WTC11 (cell line): ENCODE data around the gene S100PBP. TPM values are rescaled to one million over a fixed set of nuclear protein-coding genes. Genes with fewer than 3 reads are reported as not detected.

Experiments used
- ATAC-seq: fragments of 200-7000 bp; cut with Tn5 transposase; 2 replicates; pipeline ENCODE4 v1.10.0; 2021; ENCODE audit warnings: mild to moderate bottlenecking, moderate library complexity
- CTCF ChIA-PET: fragments of 300-600 bp; sonication (Branson Sonifier 250); formaldehyde crosslinking; loops from one replicate; lab custom pipeline; 2021; ENCODE audit warnings: antibody characterized with exemption; lab: Charles Lee
- POLR2A ChIA-PET: fragments of 350-600 bp; sonication (Branson Sonifier 250); formaldehyde crosslinking; loops from one replicate; lab custom pipeline; 2021; ENCODE audit warnings: antibody characterized with exemption; lab: Charles Lee
- DNase-seq: peaks from one replicate; pipeline ENCODE4 v3.0.0; 2021; ENCODE audit warnings: low spot score
- H3K27ac Mint-ChIP-seq: 2 replicates; pipeline ENCODE4 v1.8.0; 2021; ENCODE audit warnings: mixed read lengths
- H3K27me3 Mint-ChIP-seq: 2 replicates; pipeline ENCODE4 v1.8.0; 2021; ENCODE audit warnings: low read depth, mild to moderate bottlenecking, moderate library complexity, mixed read lengths
- H3K36me3 Mint-ChIP-seq: 2 replicates; pipeline ENCODE4 v1.8.0; 2021; ENCODE audit warnings: mixed read lengths
- H3K4me1 Mint-ChIP-seq: 2 replicates; pipeline ENCODE4 v1.8.0; 2022; ENCODE audit warnings: mixed read lengths
- H3K4me3 Mint-ChIP-seq: 2 replicates; pipeline ENCODE4 v1.8.0; 2021; ENCODE audit warnings: mild to moderate bottlenecking, moderate library complexity, mixed read lengths
- H3K9me3 Mint-ChIP-seq: 2 replicates; pipeline ENCODE4 v1.8.0; 2021; ENCODE audit warnings: mixed read lengths
- ATF1 ChIP-seq: sonication (generic); formaldehyde crosslinking; IDR thresholded peaks from 2 replicates; pipeline ENCODE4 v1.8.1; 2023; ENCODE audit warnings: mild to moderate bottlenecking, moderate library complexity, missing genetic modification reagents
- CREB1 ChIP-seq: sonication (generic); formaldehyde crosslinking; IDR thresholded peaks from 2 replicates; pipeline ENCODE4 v1.8.0; 2023; ENCODE audit warnings: mild to moderate bottlenecking, missing genetic modification reagents
- ESRRA ChIP-seq: sonication (generic); formaldehyde crosslinking; IDR thresholded peaks from 2 replicates; pipeline ENCODE4 v1.8.1; 2022; ENCODE audit warnings: mild to moderate bottlenecking, missing genetic modification reagents, borderline replicate concordance
- GRHL2 ChIP-seq: fragments of 250-450 bp; sonication (Bioruptor Pico); IDR thresholded peaks from 2 replicates; pipeline ENCODE4 v1.8.0; 2022; ENCODE audit warnings: mild to moderate bottlenecking, moderate library complexity; ENCODE audit not compliant: insufficient replicate concordance, severe bottlenecking
- HMGA2 ChIP-seq: fragments of 250-450 bp; sonication (Bioruptor Pico); IDR thresholded peaks from 2 replicates; pipeline ENCODE4 v1.4.0; 2021; ENCODE audit warnings: mild to moderate bottlenecking, moderate library complexity
- IRF2 ChIP-seq: sonication (generic); formaldehyde crosslinking; IDR thresholded peaks from 2 replicates; pipeline ENCODE4 v1.8.0; 2022; ENCODE audit warnings: low read depth, missing genetic modification reagents, borderline replicate concordance
- MXD4 ChIP-seq: fragments of 250-450 bp; sonication (Bioruptor Pico); IDR thresholded peaks from 2 replicates; pipeline ENCODE4 v1.8.0; 2021; ENCODE audit warnings: mild to moderate bottlenecking, moderate library complexity, borderline replicate concordance
- SMAD4 ChIP-seq: sonication (generic); formaldehyde crosslinking; IDR thresholded peaks from 2 replicates; pipeline ENCODE4 v1.8.0; 2022; ENCODE audit warnings: mild to moderate bottlenecking, missing genetic modification reagents
- SOX15 ChIP-seq: fragments of 250-450 bp; sonication (Bioruptor Pico); IDR thresholded peaks from 2 replicates; pipeline ENCODE4 v1.9.0; 2021; ENCODE audit warnings: mild to moderate bottlenecking
- TCF7 ChIP-seq: sonication (generic); formaldehyde crosslinking; IDR thresholded peaks from 2 replicates; pipeline ENCODE4 v1.8.0; 2022; ENCODE audit warnings: mild to moderate bottlenecking, low read depth, missing genetic modification reagents, moderate library complexity
- ZNF263 ChIP-seq: sonication (generic); formaldehyde crosslinking; IDR thresholded peaks from 2 replicates; pipeline ENCODE4 v1.8.1; 2022; ENCODE audit warnings: low read depth, mild to moderate bottlenecking, moderate library complexity, missing genetic modification reagents
- ZNF416 ChIP-seq: fragments of 250-450 bp; sonication (Bioruptor Pico); IDR thresholded peaks from 2 replicates; pipeline ENCODE4 v1.9.0; 2021; ENCODE audit warnings: mild to moderate bottlenecking, inconsistent platforms
- total RNA-seq: library from RNA; stranded (reverse); gene quantifications from 3 replicates; pipeline ENCODE4 v1.2.3, GENCODE V29; 2021
- TF ChIP-seq, protein P1 (sequence below): fragments of 250-450 bp; sonication (Bioruptor Pico); IDR thresholded peaks from 2 replicates; pipeline ENCODE4 v1.9.0; 2021; ENCODE audit warnings: moderate library complexity, mild to moderate bottlenecking, inconsistent platforms, borderline replicate concordance
- TF ChIP-seq, protein P2 (sequence below): sonication (generic); formaldehyde crosslinking; IDR thresholded peaks from 2 replicates; pipeline ENCODE4 v1.8.1; 2022; ENCODE audit warnings: low read depth, mild to moderate bottlenecking, moderate library complexity, missing genetic modification reagents, borderline replicate concordance
- TF ChIP-seq, protein P3 (sequence below): sonication (generic); formaldehyde crosslinking; conservative IDR thresholded peaks from 2 replicates; pipeline ENCODE4 v1.8.1; 2022; ENCODE audit warnings: mild to moderate bottlenecking, missing genetic modification reagents
- TF ChIP-seq, protein P4 (sequence below): sonication (generic); formaldehyde crosslinking; IDR thresholded peaks from 2 replicates; pipeline ENCODE4 v1.8.1; 2022; ENCODE audit warnings: missing genetic modification reagents, borderline replicate concordance
- TF ChIP-seq, protein P5 (sequence below): sonication (generic); formaldehyde crosslinking; IDR thresholded peaks from 2 replicates; pipeline ENCODE4 v1.8.1; 2023; ENCODE audit warnings: mild to moderate bottlenecking, missing genetic modification reagents
- TF ChIP-seq, protein P6 (sequence below): sonication (generic); formaldehyde crosslinking; IDR thresholded peaks from 2 replicates; pipeline ENCODE4 v1.8.0; 2022; ENCODE audit warnings: mild to moderate bottlenecking, missing genetic modification reagents
- TF ChIP-seq, protein P7 (sequence below): fragments of 250-450 bp; sonication (Bioruptor Pico); IDR thresholded peaks from 2 replicates; pipeline ENCODE4 v1.9.0; 2021; ENCODE audit warnings: mild to moderate bottlenecking, borderline replicate concordance

The S100PBP gene
- total RNA-seq, 1 experiment from 2014 or later: 62.9 TPM

DNA sequence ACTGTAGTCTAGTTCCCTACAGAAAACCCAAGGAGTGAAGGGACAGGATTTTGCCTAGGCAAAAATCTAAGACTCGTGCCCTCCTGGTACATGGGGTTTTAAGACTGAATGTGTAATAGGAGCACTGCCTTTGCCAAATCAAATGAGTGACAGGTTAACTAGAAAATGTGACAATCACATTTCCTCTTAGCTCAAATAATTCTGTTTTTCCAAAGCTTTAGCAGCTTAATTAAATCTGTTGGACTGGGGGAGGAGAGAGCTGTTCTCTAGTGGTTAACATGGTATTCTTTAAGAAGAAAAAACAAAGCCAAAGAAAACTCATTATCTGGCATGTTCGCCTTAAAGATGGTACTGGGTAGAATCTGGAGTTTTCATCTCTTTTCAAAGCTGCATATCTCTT lies 40.7 kb downstream of the S100PBP start:
- TF ChIP-seq, protein P1, sequence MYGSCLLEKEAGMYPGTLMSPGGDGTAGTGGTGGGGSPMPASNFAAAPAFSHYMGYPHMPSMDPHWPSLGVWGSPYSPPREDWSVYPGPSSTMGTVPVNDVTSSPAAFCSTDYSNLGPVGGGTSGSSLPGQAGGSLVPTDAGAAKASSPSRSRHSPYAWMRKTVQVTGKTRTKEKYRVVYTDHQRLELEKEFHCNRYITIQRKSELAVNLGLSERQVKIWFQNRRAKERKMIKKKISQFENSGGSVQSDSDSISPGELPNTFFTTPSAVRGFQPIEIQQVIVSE (CRISPR knock-in tag): no peak
- TF ChIP-seq MXD4 (CRISPR knock-in tag) (no peak), IRF2 (no peak), ATF1 (no peak), TCF7 (no peak), GRHL2 (no peak), ZNF263 (CRISPR knock-in tag) (no peak), ESRRA (no peak), HMGA2 (CRISPR knock-in tag) (no peak), CREB1 (CRISPR knock-in tag) (no peak), SOX15 (CRISPR knock-in tag) (no peak), ZNF416 (CRISPR knock-in tag) (no peak), SMAD4 (no peak)
- TF ChIP-seq, protein P2, sequence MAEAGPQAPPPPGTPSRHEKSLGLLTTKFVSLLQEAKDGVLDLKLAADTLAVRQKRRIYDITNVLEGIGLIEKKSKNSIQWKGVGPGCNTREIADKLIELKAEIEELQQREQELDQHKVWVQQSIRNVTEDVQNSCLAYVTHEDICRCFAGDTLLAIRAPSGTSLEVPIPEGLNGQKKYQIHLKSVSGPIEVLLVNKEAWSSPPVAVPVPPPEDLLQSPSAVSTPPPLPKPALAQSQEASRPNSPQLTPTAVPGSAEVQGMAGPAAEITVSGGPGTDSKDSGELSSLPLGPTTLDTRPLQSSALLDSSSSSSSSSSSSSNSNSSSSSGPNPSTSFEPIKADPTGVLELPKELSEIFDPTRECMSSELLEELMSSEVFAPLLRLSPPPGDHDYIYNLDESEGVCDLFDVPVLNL (CRISPR knock-in tag): no peak
- TF ChIP-seq, protein P3, sequence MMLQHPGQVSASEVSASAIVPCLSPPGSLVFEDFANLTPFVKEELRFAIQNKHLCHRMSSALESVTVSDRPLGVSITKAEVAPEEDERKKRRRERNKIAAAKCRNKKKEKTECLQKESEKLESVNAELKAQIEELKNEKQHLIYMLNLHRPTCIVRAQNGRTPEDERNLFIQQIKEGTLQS: no peak
- TF ChIP-seq, protein P4, sequence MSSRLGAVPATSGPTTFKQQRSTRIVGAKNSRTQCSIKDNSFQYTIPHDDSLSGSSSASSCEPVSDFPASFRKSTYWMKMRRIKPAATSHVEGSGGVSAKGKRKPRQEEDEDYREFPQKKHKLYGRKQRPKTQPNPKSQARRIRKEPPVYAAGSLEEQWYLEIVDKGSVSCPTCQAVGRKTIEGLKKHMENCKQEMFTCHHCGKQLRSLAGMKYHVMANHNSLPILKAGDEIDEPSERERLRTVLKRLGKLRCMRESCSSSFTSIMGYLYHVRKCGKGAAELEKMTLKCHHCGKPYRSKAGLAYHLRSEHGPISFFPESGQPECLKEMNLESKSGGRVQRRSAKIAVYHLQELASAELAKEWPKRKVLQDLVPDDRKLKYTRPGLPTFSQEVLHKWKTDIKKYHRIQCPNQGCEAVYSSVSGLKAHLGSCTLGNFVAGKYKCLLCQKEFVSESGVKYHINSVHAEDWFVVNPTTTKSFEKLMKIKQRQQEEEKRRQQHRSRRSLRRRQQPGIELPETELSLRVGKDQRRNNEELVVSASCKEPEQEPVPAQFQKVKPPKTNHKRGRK (CRISPR knock-in tag): no peak
- TF ChIP-seq, protein P5, sequence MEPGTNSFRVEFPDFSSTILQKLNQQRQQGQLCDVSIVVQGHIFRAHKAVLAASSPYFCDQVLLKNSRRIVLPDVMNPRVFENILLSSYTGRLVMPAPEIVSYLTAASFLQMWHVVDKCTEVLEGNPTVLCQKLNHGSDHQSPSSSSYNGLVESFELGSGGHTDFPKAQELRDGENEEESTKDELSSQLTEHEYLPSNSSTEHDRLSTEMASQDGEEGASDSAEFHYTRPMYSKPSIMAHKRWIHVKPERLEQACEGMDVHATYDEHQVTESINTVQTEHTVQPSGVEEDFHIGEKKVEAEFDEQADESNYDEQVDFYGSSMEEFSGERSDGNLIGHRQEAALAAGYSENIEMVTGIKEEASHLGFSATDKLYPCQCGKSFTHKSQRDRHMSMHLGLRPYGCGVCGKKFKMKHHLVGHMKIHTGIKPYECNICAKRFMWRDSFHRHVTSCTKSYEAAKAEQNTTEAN (CRISPR knock-in tag): no peak
- TF ChIP-seq, protein P6, sequence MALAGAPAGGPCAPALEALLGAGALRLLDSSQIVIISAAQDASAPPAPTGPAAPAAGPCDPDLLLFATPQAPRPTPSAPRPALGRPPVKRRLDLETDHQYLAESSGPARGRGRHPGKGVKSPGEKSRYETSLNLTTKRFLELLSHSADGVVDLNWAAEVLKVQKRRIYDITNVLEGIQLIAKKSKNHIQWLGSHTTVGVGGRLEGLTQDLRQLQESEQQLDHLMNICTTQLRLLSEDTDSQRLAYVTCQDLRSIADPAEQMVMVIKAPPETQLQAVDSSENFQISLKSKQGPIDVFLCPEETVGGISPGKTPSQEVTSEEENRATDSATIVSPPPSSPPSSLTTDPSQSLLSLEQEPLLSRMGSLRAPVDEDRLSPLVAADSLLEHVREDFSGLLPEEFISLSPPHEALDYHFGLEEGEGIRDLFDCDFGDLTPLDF (CRISPR knock-in tag): no peak
- TF ChIP-seq, protein P7, sequence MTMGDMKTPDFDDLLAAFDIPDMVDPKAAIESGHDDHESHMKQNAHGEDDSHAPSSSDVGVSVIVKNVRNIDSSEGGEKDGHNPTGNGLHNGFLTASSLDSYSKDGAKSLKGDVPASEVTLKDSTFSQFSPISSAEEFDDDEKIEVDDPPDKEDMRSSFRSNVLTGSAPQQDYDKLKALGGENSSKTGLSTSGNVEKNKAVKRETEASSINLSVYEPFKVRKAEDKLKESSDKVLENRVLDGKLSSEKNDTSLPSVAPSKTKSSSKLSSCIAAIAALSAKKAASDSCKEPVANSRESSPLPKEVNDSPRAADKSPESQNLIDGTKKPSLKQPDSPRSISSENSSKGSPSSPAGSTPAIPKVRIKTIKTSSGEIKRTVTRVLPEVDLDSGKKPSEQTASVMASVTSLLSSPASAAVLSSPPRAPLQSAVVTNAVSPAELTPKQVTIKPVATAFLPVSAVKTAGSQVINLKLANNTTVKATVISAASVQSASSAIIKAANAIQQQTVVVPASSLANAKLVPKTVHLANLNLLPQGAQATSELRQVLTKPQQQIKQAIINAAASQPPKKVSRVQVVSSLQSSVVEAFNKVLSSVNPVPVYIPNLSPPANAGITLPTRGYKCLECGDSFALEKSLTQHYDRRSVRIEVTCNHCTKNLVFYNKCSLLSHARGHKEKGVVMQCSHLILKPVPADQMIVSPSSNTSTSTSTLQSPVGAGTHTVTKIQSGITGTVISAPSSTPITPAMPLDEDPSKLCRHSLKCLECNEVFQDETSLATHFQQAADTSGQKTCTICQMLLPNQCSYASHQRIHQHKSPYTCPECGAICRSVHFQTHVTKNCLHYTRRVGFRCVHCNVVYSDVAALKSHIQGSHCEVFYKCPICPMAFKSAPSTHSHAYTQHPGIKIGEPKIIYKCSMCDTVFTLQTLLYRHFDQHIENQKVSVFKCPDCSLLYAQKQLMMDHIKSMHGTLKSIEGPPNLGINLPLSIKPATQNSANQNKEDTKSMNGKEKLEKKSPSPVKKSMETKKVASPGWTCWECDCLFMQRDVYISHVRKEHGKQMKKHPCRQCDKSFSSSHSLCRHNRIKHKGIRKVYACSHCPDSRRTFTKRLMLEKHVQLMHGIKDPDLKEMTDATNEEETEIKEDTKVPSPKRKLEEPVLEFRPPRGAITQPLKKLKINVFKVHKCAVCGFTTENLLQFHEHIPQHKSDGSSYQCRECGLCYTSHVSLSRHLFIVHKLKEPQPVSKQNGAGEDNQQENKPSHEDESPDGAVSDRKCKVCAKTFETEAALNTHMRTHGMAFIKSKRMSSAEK (CRISPR knock-in tag): no peak
- no peak for ATAC-seq
- H3K9me3 Mint-ChIP-seq: no peaks in the 10 kb centered on the region
- H3K4me3 Mint-ChIP-seq: no peak overlapping the region
- DNase-seq: no peak
- no peaks in the 10 kb centered on the region for H3K27me3 Mint-ChIP-seq
- ChIA-PET POLR2A (no interaction called here), CTCF (interaction anchor here (1.2 to 2.0 kb wide), 2 partner anchors 18 to 85 kb away, joined by 4 to 6 read pairs; no protein-coding TSS in a partner anchor)
- H3K4me1 Mint-ChIP-seq: no peaks in the 10 kb centered on the region; the same call in 1 of the 2 replicates
- no peak overlapping the region for H3K27ac Mint-ChIP-seq
- peaks cover 33% of the 10 kb centered on the region for H3K36me3 Mint-ChIP-seq
